D721Med (cell line): Measurements from ENCODE around the gene ECHDC3.

Experiments used
- DNase-seq: peaks from one replicate; pipeline ENCODE4 v3.0.0; 2011; ENCODE audit warnings: low spot score; ENCODE audit not compliant: insufficient read length
- FAIRE-seq: peaks from 2 replicates; lab custom pipeline; 2011; peaks lifted over from hg19 to GRCh38; lab: Jason Lieb, UNC
- CTCF ChIP-seq: IDR thresholded peaks from 2 replicates; pipeline ENCODE4 v1.5.1; 2012; ENCODE audit warnings: mild to moderate bottlenecking, control low read depth; ENCODE audit not compliant: insufficient read depth; ENCODE audit errors: missing control alignments

The ECHDC3 gene

GRCh38 chr10:11765141-11765540 is 23.0 kb downstream of the ECHDC3 start:
- FAIRE-seq (no peak), DNase-seq (no peak)

GRCh38 chr10:11772575-11773288 is 30.6 kb downstream of the ECHDC3 start:
- DNase-seq: no peak
- no peak for FAIRE-seq
- TF ChIP-seq CTCF: no peak

More at GRCh38 chr10:11765141-11765540, 23.0 kb downstream of the ECHDC3 start:
- TF ChIP-seq CTCF: no peak

DNA sequence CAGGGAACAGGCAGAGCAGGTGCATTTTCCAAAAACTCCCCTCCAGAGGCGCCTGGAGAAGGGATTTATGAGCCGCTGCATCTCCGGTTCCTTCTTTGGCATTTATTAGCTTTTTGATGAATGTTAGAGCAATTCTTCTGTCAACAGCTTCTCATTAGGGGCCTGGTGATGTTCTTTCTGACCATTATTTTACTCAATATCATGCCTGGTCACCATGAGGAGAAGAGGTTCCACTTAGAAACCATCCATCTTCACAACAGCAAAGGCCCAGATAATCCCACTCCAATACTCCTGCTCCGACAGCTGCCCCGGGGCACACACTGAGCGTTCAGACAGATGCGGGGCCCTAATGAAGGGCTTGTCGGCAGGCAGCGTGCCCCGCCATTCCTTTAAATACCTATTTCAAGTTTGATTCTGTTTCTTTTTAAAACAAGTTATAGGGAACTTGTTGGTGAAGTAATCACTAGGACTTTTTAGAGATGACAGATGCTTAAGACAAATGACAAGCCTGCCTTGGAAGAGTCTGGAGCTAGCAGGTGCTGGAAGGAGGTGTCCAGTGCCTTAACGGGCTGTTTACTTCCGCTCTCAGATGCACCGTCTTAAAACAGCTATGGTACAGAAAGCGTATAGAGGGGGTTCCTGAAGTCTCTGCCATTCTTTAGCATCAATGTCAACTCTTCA is 31.7 kb downstream of the ECHDC3 start:
- FAIRE-seq: no peak
- no peak for TF ChIP-seq CTCF
- no peak for DNase-seq

GRCh38 chr10:11775412-11775811 is 33.2 kb downstream of the ECHDC3 start:
- TF ChIP-seq CTCF: no peak
- no peak for DNase-seq
- no peak for FAIRE-seq

DNA sequence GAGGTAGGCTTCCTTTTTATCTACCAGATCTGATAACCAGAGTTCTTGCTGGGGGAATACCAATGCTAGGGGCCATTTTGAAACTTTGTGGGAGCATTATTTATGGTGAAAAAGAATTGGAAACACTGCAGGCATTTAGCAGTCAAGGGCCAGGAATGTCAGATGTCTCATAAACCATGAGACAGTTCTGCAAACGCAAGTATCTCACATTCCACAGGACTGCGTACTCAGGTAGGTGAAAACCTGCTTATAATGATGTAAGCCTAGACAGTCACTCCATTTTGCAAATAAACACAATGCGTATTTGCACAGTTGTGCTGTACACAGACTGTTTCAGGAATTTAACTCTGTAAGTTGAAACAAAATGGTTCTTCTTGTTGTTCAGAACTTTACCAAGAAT is 33.9 kb downstream of the ECHDC3 start:
- FAIRE-seq (no peak), DNase-seq (no peak)

GRCh38 chr10:11781114-11781513 is 38.9 kb downstream of the ECHDC3 start:
- no peak for TF ChIP-seq CTCF
- FAIRE-seq (no peak), DNase-seq (no peak)

More for the DNA sequence above, 33.9 kb downstream of the ECHDC3 start:
- no peak for TF ChIP-seq CTCF

- DNase-seq (peak; percentile 51), FAIRE-seq (no peak)
- TF ChIP-seq CTCF: peak; percentile 69
Observed at GRCh38 chr10:11782793-11783557, 40.8 kb downstream of the ECHDC3 start.
